ENCODE data around the gene C6orf136. TPM values are rescaled to one million over a fixed set of nuclear protein-coding genes. Genes with fewer than 3 reads are reported as not detected.
"Not testable (repeated sequence)": the region's sequence is repeated elsewhere in the genome, so short reads cannot be mapped to it uniquely, and the experiment has no call there.

Gene C6orf136
- total and polyA plus RNA-seq, 4 donors = 8.5 to 51.1 (median 23.7) TPM

DNA sequence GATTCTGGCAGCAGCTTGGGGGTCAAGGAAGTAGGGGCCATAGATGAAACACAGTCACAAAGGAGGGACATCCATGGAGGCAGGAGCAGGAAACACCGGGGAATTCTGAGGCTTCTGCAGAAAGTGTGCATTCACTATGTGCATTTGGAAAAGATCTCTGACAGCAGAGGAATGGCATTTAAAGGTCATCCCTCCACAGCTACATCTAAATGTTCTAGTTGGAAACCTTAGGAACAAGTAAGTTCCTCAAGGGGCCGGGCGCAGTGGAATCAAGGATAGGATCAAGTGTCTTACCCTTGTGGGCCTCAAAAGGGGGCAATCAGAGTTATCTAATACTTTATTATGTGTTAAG lies 8.8 kb downstream of the C6orf136 start:
- no peak overlapping the region for H3K4me3 ChIP-seq (ENCODE audit: low read depth, low read length)
- no peaks in the 10 kb centered on the region for H3K9me3 ChIP-seq (ENCODE audit: control insufficient read depth, insufficient read depth, low read length)
- H3K27me3 ChIP-seq (ENCODE audit: control insufficient read depth, insufficient read depth, low read length) = no peaks in the 10 kb centered on the region
- WGBS (ENCODE audit: insufficient coverage) = 93% methylated on average over 3 of the region's 3 CpGs
- no peaks in the 10 kb centered on the region for H3K4me1 ChIP-seq (ENCODE audit: control insufficient read depth, insufficient read depth, low read length)
- no peak for DNase-seq (ENCODE audit: low read depth in 4 of 6, low spot score in 6 of 6)
- no peak overlapping the region for H3K27ac ChIP-seq (ENCODE audit: low read depth, low read length)
- H3K36me3 ChIP-seq (ENCODE audit: control insufficient read depth, insufficient read depth, low read length) = peaks cover 93% of the 10 kb centered on the region

DNA sequence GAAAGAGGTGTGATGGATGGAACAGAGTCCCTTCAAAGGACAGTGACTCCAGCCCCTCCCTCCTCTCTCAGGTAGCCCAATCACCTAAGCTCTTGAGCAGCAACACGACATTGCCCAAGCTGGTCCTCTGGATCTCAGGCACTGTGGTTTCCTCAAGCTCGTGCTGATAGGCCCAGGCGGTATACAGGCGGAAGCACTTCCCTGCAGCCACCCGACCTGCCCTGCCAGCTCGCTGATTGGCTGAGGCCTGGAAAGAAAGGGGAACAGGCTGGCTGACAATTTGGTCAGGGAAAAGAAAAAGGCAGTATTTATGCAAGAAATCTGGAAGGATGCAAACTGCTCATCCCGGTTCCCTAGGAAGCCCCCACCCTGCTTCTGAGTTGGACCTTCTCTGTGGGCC lies 9.6 kb downstream of the C6orf136 start:
- no peak overlapping the region for H3K27ac ChIP-seq (ENCODE audit: low read depth, low read length)
- H3K4me1 ChIP-seq (ENCODE audit: control insufficient read depth, insufficient read depth, low read length) = peaks cover under 1% of the 10 kb centered on the region
- H3K36me3 ChIP-seq (ENCODE audit: control insufficient read depth, insufficient read depth, low read length) = peaks cover 94% of the 10 kb centered on the region
- DNase-seq (ENCODE audit: low read depth in 4 of 6, low spot score in 6 of 6) = no peak
- H3K4me3 ChIP-seq (ENCODE audit: low read depth, low read length) = no peak overlapping the region
- WGBS (ENCODE audit: insufficient coverage) = 85% methylated on average over 7 of the region's 7 CpGs
- no peaks in the 10 kb centered on the region for H3K9me3 ChIP-seq (ENCODE audit: control insufficient read depth, insufficient read depth, low read length)
- no peaks in the 10 kb centered on the region for H3K27me3 ChIP-seq (ENCODE audit: control insufficient read depth, insufficient read depth, low read length)

DNA sequence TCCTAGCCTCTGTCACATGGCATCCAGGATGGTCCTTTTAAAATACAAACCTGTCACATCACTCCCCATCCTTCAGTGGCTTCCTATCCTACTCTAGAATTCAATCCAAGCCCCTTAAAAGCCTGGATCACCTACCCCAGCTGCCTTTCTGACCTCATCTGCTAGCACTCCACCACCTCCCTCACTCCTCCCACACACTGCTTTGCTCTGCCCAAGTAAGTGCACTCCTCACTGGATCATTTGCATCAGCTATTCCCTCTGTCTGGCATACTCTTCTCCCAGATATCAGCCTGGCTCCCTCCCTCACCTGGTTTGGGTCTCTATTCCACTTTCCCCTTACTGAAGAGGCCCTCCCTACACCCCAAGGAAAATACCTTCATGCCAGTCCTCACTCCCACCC lies 10.5 kb downstream of the C6orf136 start:
- H3K4me1 ChIP-seq (ENCODE audit: control insufficient read depth, insufficient read depth, low read length) = peaks cover 3% of the 10 kb centered on the region
- H3K36me3 ChIP-seq (ENCODE audit: control insufficient read depth, insufficient read depth, low read length) = peaks cover 94% of the 10 kb centered on the region
- no peak for DNase-seq (ENCODE audit: low read depth in 4 of 6, low spot score in 6 of 6)
- no peaks in the 10 kb centered on the region for H3K27me3 ChIP-seq (ENCODE audit: control insufficient read depth, insufficient read depth, low read length)
- no peaks in the 10 kb centered on the region for H3K9me3 ChIP-seq (ENCODE audit: control insufficient read depth, insufficient read depth, low read length)
- no peak overlapping the region for H3K27ac ChIP-seq (ENCODE audit: low read depth, low read length)
- no peak overlapping the region for H3K4me3 ChIP-seq (ENCODE audit: low read depth, low read length)

DNA sequence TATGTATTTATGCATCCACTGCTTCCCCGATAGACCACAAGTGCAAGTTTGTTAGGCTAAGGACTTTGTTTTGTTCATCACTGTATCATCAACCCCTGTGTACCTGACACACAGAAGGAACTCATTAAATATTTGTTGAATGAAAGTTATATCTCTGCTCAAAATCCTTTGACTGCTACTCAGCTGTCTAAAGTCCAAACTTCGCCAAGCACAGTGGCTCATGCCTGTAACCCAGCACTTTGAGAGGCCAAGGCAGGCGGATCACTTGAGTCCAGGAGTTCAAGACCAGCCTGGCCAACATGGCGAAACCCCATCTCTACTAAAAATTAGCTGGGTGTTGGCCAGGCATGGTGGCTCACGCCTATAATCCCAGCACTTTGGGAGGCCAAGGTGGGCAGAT lies 11.0 kb downstream of the C6orf136 start:
- not testable (repeated sequence) for H3K27me3 ChIP-seq (ENCODE audit: control insufficient read depth, insufficient read depth, low read length); H3K9me3 ChIP-seq (ENCODE audit: control insufficient read depth, insufficient read depth, low read length); H3K4me1 ChIP-seq (ENCODE audit: control insufficient read depth, insufficient read depth, low read length); DNase-seq (ENCODE audit: low read depth in 4 of 6, low spot score in 6 of 6); H3K27ac ChIP-seq (ENCODE audit: low read depth, low read length); H3K4me3 ChIP-seq (ENCODE audit: low read depth, low read length)
- 92% methylated on average over 4 of the region's 5 CpGs for WGBS (ENCODE audit: insufficient coverage)
- peaks cover 95% of the 10 kb centered on the region for H3K36me3 ChIP-seq (ENCODE audit: control insufficient read depth, insufficient read depth, low read length)

DNA sequence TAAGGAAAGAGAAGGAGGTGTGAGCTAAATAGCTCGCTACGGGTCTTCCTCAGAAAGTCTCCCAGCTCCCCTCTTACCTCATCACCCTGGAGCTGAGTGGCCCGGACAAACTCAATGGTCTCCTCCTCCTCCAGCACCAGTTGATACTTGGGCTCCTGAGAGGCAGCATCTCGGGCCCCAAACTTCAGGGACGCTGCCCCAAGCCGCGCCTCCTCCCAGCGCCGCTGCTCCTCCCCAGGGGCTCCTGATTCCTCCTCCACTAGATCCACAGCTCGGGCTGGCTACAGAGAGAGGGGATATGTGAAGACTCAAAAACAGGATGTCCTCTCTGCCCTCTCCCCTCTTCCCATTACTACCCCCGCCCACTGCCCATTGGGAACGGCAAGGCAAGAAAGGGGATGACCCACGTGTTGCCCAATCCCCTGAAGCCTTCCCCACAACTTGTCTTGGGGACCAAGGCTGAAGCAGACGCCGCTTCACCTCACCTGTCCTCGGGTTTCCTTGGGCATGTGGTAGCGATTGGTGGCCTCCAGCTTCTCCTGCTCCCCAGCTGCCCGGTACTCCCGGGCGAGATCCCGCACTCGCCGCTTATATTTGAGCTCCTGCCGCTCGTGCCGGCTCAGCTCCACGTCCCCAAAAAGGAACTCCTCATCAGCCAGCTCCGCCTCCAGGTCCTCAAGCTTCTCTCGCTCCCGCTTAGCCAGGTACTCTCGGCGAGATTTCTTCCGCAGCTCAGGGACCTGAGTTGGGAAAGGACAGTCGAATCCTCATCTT lies 18.2 kb downstream of the C6orf136 start:
- Histone ChIP-seq H3K36me3 (ENCODE audit: control insufficient read depth, insufficient read depth, low read length) (peaks cover 78% of the 10 kb centered on the region), H3K9me3 (ENCODE audit: control insufficient read depth, insufficient read depth, low read length) (no peaks in the 10 kb centered on the region), H3K4me3 (ENCODE audit: low read depth, low read length) (no peak overlapping the region), H3K4me1 (ENCODE audit: control insufficient read depth, insufficient read depth, low read length) (peaks cover 3% of the 10 kb centered on the region), H3K27ac (ENCODE audit: low read depth, low read length) (no peak overlapping the region), H3K27me3 (ENCODE audit: control insufficient read depth, insufficient read depth, low read length) (no peaks in the 10 kb centered on the region)
- WGBS (ENCODE audit: insufficient coverage) = 94% methylated on average over 26 of the region's 34 CpGs
- DNase-seq (ENCODE audit: low read depth in 4 of 6, low spot score in 6 of 6) = no peak

DNA sequence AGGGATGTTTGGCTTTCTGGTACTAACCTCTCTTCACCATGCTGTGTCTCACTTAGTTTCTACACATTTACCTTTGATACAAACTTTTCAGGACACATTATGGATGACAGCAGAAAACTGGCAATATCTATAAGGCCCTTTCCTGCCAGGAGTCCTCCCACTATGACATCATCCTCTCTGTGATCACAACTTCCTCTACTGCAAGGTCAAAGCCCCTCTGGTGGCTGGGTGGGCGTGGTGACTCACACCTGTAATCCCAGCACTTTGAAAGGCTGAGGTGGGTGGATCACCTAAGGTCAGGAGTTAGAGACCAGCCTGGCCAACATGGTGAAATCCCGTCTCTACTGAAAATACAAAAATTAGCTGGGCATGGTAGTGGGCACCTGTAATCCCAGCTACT lies 19.4 kb downstream of the C6orf136 start:
- H3K36me3 ChIP-seq (ENCODE audit: control insufficient read depth, insufficient read depth, low read length) = peaks cover 81% of the 10 kb centered on the region
- WGBS (ENCODE audit: insufficient coverage) = 100% methylated on average over 1 of the region's 2 CpGs
- not testable (repeated sequence) for H3K27me3 ChIP-seq (ENCODE audit: control insufficient read depth, insufficient read depth, low read length); H3K4me1 ChIP-seq (ENCODE audit: control insufficient read depth, insufficient read depth, low read length); DNase-seq (ENCODE audit: low read depth in 4 of 6, low spot score in 6 of 6); H3K4me3 ChIP-seq (ENCODE audit: low read depth, low read length); H3K27ac ChIP-seq (ENCODE audit: low read depth, low read length); H3K9me3 ChIP-seq (ENCODE audit: control insufficient read depth, insufficient read depth, low read length)

DNA sequence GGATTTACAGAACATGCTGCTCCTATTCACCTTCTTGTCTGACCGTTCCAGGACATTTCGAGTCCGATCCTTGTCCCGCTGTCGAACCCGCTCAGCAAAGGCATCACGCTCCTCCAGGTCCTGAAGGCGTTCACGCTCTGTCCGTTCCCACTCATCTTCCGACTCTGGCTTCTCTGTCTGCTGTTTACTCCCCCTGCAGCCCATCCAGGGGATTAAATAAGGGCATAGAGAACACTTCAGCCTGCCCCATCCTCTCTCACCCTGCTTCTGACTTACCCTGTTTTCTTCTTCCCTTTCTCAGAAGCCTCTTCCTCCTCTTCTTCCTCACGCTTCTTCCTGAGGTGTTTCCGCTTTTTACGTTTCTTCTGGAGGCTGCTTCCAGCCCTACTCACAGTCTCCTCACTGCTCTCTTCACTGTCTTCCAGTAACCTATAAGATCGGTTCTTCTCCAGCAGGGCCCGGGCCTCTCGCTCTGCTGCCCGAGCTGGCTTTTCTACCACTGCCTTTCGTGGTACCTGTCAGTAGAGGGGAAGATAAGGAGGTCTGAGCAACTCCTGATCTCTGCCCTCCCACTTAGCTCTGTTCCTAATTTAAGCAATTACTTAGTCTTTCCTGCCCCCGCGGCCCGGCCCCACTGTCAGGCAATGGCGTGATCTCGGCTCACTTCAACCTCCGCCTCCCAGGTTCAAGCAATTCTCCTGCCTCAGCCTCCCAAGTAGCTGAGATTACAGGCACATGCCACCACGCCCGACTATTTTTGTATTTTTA lies 24.0 kb downstream of the C6orf136 start:
- H3K4me3 ChIP-seq (ENCODE audit: low read depth, low read length) = no peak overlapping the region

DNA sequence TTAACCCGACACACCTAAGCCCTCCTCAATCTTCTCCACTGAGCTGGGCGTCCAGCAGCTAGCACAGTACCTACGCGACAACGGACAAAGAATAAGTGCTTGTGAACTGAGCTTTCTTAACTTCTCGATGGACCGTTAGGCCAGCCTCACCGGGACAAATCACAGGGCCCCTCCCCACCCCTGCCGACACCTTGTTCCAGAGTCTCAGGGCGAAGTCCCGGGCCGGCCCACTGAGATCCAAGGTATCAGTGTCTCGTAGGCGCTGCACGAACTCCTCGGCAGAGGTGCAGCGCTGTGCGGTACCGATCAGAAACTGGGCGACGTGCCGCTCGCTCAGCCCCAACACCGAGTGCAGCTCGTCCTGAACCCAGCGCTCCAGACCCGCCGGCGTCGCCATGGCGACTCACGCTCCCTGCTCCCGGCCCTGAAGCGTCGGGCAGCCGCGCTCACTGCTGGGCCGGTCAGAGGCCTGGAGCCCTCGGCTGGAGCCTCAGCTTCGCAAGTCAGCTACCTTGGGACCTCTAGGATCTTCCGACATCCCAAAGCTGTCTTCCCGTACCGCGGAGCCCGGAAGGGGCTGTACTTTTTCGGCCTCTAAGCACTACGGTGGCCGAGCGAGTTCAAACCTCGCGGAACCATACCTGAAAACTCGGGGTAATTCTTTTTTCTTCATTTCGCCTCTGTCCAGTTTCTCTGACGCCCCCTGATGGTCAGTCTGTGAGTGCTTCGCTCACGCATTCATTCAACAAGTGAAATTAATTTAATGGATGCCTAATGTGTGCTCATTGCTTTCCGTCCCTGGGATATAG lies 25.7 kb downstream of the C6orf136 start, which contains the start of gene DHX16:
DHX16 (minus strand) TSS at position 562 of the 809 bp plus-strand sequence; CDS start at position 397, 165 bp downstream.
- Histone ChIP-seq H3K36me3 (ENCODE audit: control insufficient read depth, insufficient read depth, low read length) (peaks cover 45% of the 10 kb centered on the region), H3K9me3 (ENCODE audit: control insufficient read depth, insufficient read depth, low read length) (no peaks in the 10 kb centered on the region), H3K4me1 (ENCODE audit: control insufficient read depth, insufficient read depth, low read length) (peaks cover 9% of the 10 kb centered on the region), H3K27me3 (ENCODE audit: control insufficient read depth, insufficient read depth, low read length) (no peaks in the 10 kb centered on the region), H3K4me3 (ENCODE audit: low read depth, low read length) (peak within 1 kb of the TSS; percentile 91), H3K27ac (ENCODE audit: low read depth, low read length) (peak within 1 kb of the TSS; percentile 76)
- peak; percentile 91 to 99 (median 96) for DNase-seq (ENCODE audit: low read depth in 4 of 6, low spot score in 6 of 6)
- under 1% methylated on average over 52 of the region's 57 CpGs for WGBS (ENCODE audit: insufficient coverage)

More for the DNA sequence above, 24.0 kb downstream of the C6orf136 start:
- no peak overlapping the region for H3K27ac ChIP-seq (ENCODE audit: low read depth, low read length)
- no peaks in the 10 kb centered on the region for H3K27me3 ChIP-seq (ENCODE audit: control insufficient read depth, insufficient read depth, low read length)
- H3K36me3 ChIP-seq (ENCODE audit: control insufficient read depth, insufficient read depth, low read length) = peaks cover 38% of the 10 kb centered on the region
- H3K4me1 ChIP-seq (ENCODE audit: control insufficient read depth, insufficient read depth, low read length) = peaks cover 9% of the 10 kb centered on the region
- no peaks in the 10 kb centered on the region for H3K9me3 ChIP-seq (ENCODE audit: control insufficient read depth, insufficient read depth, low read length)
- DNase-seq (ENCODE audit: low read depth in 4 of 6, low spot score in 6 of 6) = no peak
- 92% methylated on average over 20 of the region's 27 CpGs for WGBS (ENCODE audit: insufficient coverage)

DNA sequence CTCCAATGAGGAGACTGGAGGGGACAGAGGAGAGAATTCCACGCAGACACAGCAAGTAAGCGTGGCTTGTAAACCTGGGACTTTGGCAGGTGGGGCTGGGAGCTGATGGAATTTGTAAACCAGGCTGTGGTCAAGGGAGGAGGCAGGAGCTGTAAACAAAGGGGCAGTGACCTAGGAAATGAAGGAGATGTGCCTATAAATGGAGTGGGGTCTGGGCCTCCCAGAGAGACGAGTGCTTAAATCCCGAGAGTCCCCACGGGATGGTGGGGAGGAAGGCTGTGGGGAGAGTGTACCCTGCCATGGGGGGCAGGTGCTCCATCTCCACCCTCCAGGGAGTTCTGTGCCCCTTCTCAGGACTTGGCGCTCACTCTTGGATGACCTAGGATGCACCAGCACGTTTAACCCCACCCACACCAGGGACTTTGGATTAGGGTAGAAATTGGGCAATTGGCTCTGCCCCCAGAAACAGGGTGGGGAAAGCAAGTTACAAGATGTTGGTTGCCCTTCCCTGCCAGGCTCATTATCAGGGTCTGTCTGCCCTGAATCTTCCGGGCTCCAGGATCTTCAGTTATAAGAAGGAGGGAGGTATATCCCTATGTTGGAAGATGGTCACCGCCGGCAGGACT lies 29.8 kb downstream of the C6orf136 start:
- H3K36me3 ChIP-seq (ENCODE audit: control insufficient read depth, insufficient read depth, low read length) = peaks cover 34% of the 10 kb centered on the region

More for the DNA sequence above, 29.8 kb downstream of the C6orf136 start:
- H3K27ac ChIP-seq (ENCODE audit: low read depth, low read length) = no peak overlapping the region
- H3K4me3 ChIP-seq (ENCODE audit: low read depth, low read length) = no peak overlapping the region
- H3K9me3 ChIP-seq (ENCODE audit: control insufficient read depth, insufficient read depth, low read length) = no peaks in the 10 kb centered on the region
- 88% methylated on average over 2 of the region's 10 CpGs for WGBS (ENCODE audit: insufficient coverage)
- H3K4me1 ChIP-seq (ENCODE audit: control insufficient read depth, insufficient read depth, low read length) = peaks cover 16% of the 10 kb centered on the region
- no peaks in the 10 kb centered on the region for H3K27me3 ChIP-seq (ENCODE audit: control insufficient read depth, insufficient read depth, low read length)
- DNase-seq (ENCODE audit: low read depth in 4 of 6, low spot score in 6 of 6) = no peak
